Stimulated activated naive B cell treated with anti-CD40 and anti-IgM and Interleukin-4, amounts not matched to agents 10 μg/mL and 1 μg/mL and 100 μg/mL, for 72 hours (primary cell): ENCODE data around the gene C15orf39.

ENCODE experiments used
- ATAC-seq, 2 donors: fragments of 150-1000 bp; cut with Tn5 transposase; replicated peaks; 2 replicates each; pipeline ENCODE4 v1.10.0; 2021; ENCODE audit warnings: moderate library complexity in 1 of 2
- DNase-seq: peaks from one replicate; pipeline ENCODE4 v3.0.0; 2021
- H3K27ac Mint-ChIP-seq: one replicate; pipeline ENCODE4 v1.8.0; 2022; ENCODE audit warnings: mild to moderate bottlenecking, mixed read lengths
- H3K27me3 Mint-ChIP-seq, 2 donors: one replicate each; pipeline ENCODE4 v1.8.0; 2022; ENCODE audit warnings: mixed read lengths in 2 of 2
- H3K36me3 Mint-ChIP-seq, 2 donors: one replicate each; pipeline ENCODE4 v1.8.0; 2022; ENCODE audit warnings: mixed read lengths in 2 of 2, mild to moderate bottlenecking in 1 of 2
- H3K4me1 Mint-ChIP-seq, 2 donors: one replicate each; pipeline ENCODE4 v1.8.0; 2022; ENCODE audit warnings: mixed read lengths in 2 of 2, mild to moderate bottlenecking in 1 of 2
- H3K4me3 Mint-ChIP-seq, 2 donors: one replicate each; pipeline ENCODE4 v1.8.0; 2022; ENCODE audit warnings: mild to moderate bottlenecking in 2 of 2, mixed read lengths in 2 of 2, moderate library complexity in 1 of 2
- H3K9me3 Mint-ChIP-seq, 2 donors: one replicate each; pipeline ENCODE4 v1.8.0; 2022; ENCODE audit warnings: mixed read lengths in 2 of 2, mild to moderate bottlenecking in 1 of 2

The C15orf39 gene

GRCh38 chr15:75201616-75202250 is at the start of gene C15orf39:
C15orf39 (plus strand) TSS chr15:75201882; CDS start chr15:75206049, 4,167 bp downstream.
- peak within 1 kb of the TSS; percentile 89 to 94 for H3K4me3 Mint-ChIP-seq
- ATAC-seq (peak; percentile 60 to 64), DNase-seq (peak; percentile 76)
- peaks cover 8 to 11% of the 10 kb centered on the region in 2 donors for H3K36me3 Mint-ChIP-seq
- peaks cover 26 to 28% of the 10 kb centered on the region in 2 donors for H3K27me3 Mint-ChIP-seq
- H3K9me3 Mint-ChIP-seq, result no peaks in the 10 kb centered on the region
- peaks cover 35 to 51% of the 10 kb centered on the region in 2 donors for H3K4me1 Mint-ChIP-seq
- H3K27ac Mint-ChIP-seq, result peak within 1 kb of the TSS; percentile 97

- Mint-ChIP-seq H3K36me3 (peaks cover 3% of the 10 kb centered on the region in 2 donors), H3K4me3 (no peak overlapping the region), H3K27ac (no peak overlapping the region), H3K4me1 (peaks cover 26 to 28% of the 10 kb centered on the region in 2 donors), H3K9me3 (peaks cover 0 to 2% of the 10 kb centered on the region in 2 donors), H3K27me3 (peaks cover 16 to 22% of the 10 kb centered on the region in 2 donors)
- ATAC-seq, result no peak
- no peak for DNase-seq
Measured at GRCh38 chr15:75152382-75153079, 49.2 kb upstream of the C15orf39 start.

- Mint-ChIP-seq H3K36me3 (peaks cover 3% of the 10 kb centered on the region in 2 donors), H3K4me3 (no peak overlapping the region), H3K27ac (no peak overlapping the region), H3K9me3 (peaks cover 0 to 2% of the 10 kb centered on the region in 2 donors), H3K4me1 (peaks cover 26 to 28% of the 10 kb centered on the region in 2 donors), H3K27me3 (peaks cover 16 to 22% of the 10 kb centered on the region in 2 donors)
- ATAC-seq, result peak; percentile 33 to 44
- no peak for DNase-seq
Measured at GRCh38 chr15:75153087-75153486, 48.6 kb upstream of the C15orf39 start.

GRCh38 chr15:75153565-75154276 is 48.0 kb upstream of the C15orf39 start:
- peaks cover 0 to 2% of the 10 kb centered on the region in 2 donors for H3K9me3 Mint-ChIP-seq
- H3K27me3 Mint-ChIP-seq, result peaks cover 16 to 22% of the 10 kb centered on the region in 2 donors
- H3K27ac Mint-ChIP-seq, result no peak overlapping the region
- peak overlapping the region in 1 of 2 donors; percentile 35 for H3K4me3 Mint-ChIP-seq
- ATAC-seq (peak; percentile 57 to 62), DNase-seq (no peak)
- H3K4me1 Mint-ChIP-seq, result peaks cover 26 to 28% of the 10 kb centered on the region in 2 donors
- H3K36me3 Mint-ChIP-seq, result peaks cover 3% of the 10 kb centered on the region in 2 donors

- peak overlapping the region in 1 of 2 donors; percentile 34 for H3K4me3 Mint-ChIP-seq
- no peak for ATAC-seq
- H3K9me3 Mint-ChIP-seq, result peaks cover 0 to 2% of the 10 kb centered on the region in 2 donors
- H3K4me1 Mint-ChIP-seq, result peaks cover 26 to 28% of the 10 kb centered on the region in 2 donors
- peaks cover 16 to 22% of the 10 kb centered on the region in 2 donors for H3K27me3 Mint-ChIP-seq
- peaks cover 3% of the 10 kb centered on the region in 2 donors for H3K36me3 Mint-ChIP-seq
- no peak for DNase-seq
- no peak overlapping the region for H3K27ac Mint-ChIP-seq
Measured at GRCh38 chr15:75154461-75155062, 47.1 kb upstream of the C15orf39 start.

GRCh38 chr15:75156326-75157215 is 45.1 kb upstream of the C15orf39 start:
- Mint-ChIP-seq H3K36me3 (peaks cover 0 to 3% of the 10 kb centered on the region in 2 donors), H3K27me3 (peaks cover 11 to 16% of the 10 kb centered on the region in 2 donors), H3K27ac (no peak overlapping the region), H3K4me1 (peaks cover 23 to 28% of the 10 kb centered on the region in 2 donors), H3K9me3 (no peaks in the 10 kb centered on the region), H3K4me3 (no peak overlapping the region)
- DNase-seq (no peak), ATAC-seq (no peak)

GRCh38 chr15:75158402-75158801 is 43.3 kb upstream of the C15orf39 start:
- no peaks in the 10 kb centered on the region for H3K9me3 Mint-ChIP-seq
- H3K27ac Mint-ChIP-seq, result no peak overlapping the region
- H3K4me3 Mint-ChIP-seq, result no peak overlapping the region
- no peak for DNase-seq
- ATAC-seq, result no peak
- peaks cover 0 to 3% of the 10 kb centered on the region in 2 donors for H3K36me3 Mint-ChIP-seq
- peaks cover 17 to 20% of the 10 kb centered on the region in 2 donors for H3K4me1 Mint-ChIP-seq
- peaks cover 11 to 16% of the 10 kb centered on the region in 2 donors for H3K27me3 Mint-ChIP-seq

- no peaks in the 10 kb centered on the region for H3K36me3 Mint-ChIP-seq
- no peak overlapping the region for H3K27ac Mint-ChIP-seq
- no peaks in the 10 kb centered on the region for H3K9me3 Mint-ChIP-seq
- no peak overlapping the region for H3K4me3 Mint-ChIP-seq
- H3K4me1 Mint-ChIP-seq, result peaks cover 9 to 11% of the 10 kb centered on the region in 2 donors
- no peak for ATAC-seq
- peaks cover 9 to 11% of the 10 kb centered on the region in 2 donors for H3K27me3 Mint-ChIP-seq
- DNase-seq, result no peak
Measured at GRCh38 chr15:75159244-75159643, 42.4 kb upstream of the C15orf39 start.

- Mint-ChIP-seq H3K9me3 (peaks cover 5 to 6% of the 10 kb centered on the region in 2 donors), H3K4me3 (no peak overlapping the region), H3K27ac (no peak overlapping the region), H3K4me1 (peaks cover 7 to 8% of the 10 kb centered on the region in 2 donors), H3K27me3 (peaks cover under 1 to 2% of the 10 kb centered on the region in 2 donors), H3K36me3 (peaks cover 0 to under 1% of the 10 kb centered on the region in 2 donors)
- DNase-seq, result no peak
- no peak for ATAC-seq
Measured at GRCh38 chr15:75161106-75161916, 40.4 kb upstream of the C15orf39 start.

GRCh38 chr15:75161917-75162414 is 39.7 kb upstream of the C15orf39 start:
- ATAC-seq, result no peak
- Mint-ChIP-seq H3K27me3 (peaks cover 5 to 6% of the 10 kb centered on the region in 2 donors), H3K4me1 (peaks cover 6 to 7% of the 10 kb centered on the region in 2 donors), H3K4me3 (no peak overlapping the region), H3K27ac (no peak overlapping the region), H3K36me3 (peaks cover 0 to 4% of the 10 kb centered on the region in 2 donors), H3K9me3 (peaks cover 5 to 6% of the 10 kb centered on the region in 2 donors)
- DNase-seq, result no peak

GRCh38 chr15:75163150-75163564 is 38.5 kb upstream of the C15orf39 start:
- H3K27ac Mint-ChIP-seq, result no peak overlapping the region
- peaks cover 6 to 7% of the 10 kb centered on the region in 2 donors for H3K4me1 Mint-ChIP-seq
- H3K36me3 Mint-ChIP-seq, result peaks cover 0 to 4% of the 10 kb centered on the region in 2 donors
- peaks cover 5 to 6% of the 10 kb centered on the region in 2 donors for H3K27me3 Mint-ChIP-seq
- DNase-seq (no peak), ATAC-seq (no peak)
- peaks cover 5 to 6% of the 10 kb centered on the region in 2 donors for H3K9me3 Mint-ChIP-seq
- no peak overlapping the region for H3K4me3 Mint-ChIP-seq

GRCh38 chr15:75164625-75165350 is 36.9 kb upstream of the C15orf39 start:
- H3K27me3 Mint-ChIP-seq, result peaks cover 11 to 13% of the 10 kb centered on the region in 2 donors
- H3K4me1 Mint-ChIP-seq, result peaks cover 6 to 7% of the 10 kb centered on the region in 2 donors
- H3K27ac Mint-ChIP-seq, result no peak overlapping the region
- DNase-seq (no peak), ATAC-seq (peak; percentile 66 to 68)
- H3K9me3 Mint-ChIP-seq, result peaks cover 5 to 6% of the 10 kb centered on the region in 2 donors
- peaks cover 0 to 4% of the 10 kb centered on the region in 2 donors for H3K36me3 Mint-ChIP-seq
- H3K4me3 Mint-ChIP-seq, result no peak overlapping the region
